Measurements from ENCODE around the gene UBE2E3. TPM values are rescaled to one million over a fixed set of nuclear protein-coding genes. Genes with fewer than 3 reads are reported as not detected.

Gene UBE2E3
- total RNA-seq, 1 donor from 2014 or later: 237 TPM

GRCh38 chr2:181105562-181105961, 125.2 kb downstream of the UBE2E3 start:
- peaks cover 4% of the 10 kb centered on the region for H3K4me1 Mint-ChIP-seq (ENCODE audit: unreplicated experiment)
- no peaks in the 10 kb centered on the region for H3K27me3 Mint-ChIP-seq (ENCODE audit: unreplicated experiment)
- H3K36me3 Mint-ChIP-seq (ENCODE audit: low read depth, unreplicated experiment): no peaks in the 10 kb centered on the region
- H3K4me3 Mint-ChIP-seq (ENCODE audit: unreplicated experiment): no peak overlapping the region
- no peaks in the 10 kb centered on the region for H3K9me3 Mint-ChIP-seq (ENCODE audit: unreplicated experiment)
- H3K27ac Mint-ChIP-seq (ENCODE audit: unreplicated experiment): no peak overlapping the region
- TF ChIP-seq CTCF (IDR thresholded peaks at IDR 0.05; ENCODE audit: unreplicated experiment): no peak
- DNase-seq (ENCODE audit: low spot score): no peak

GRCh38 chr2:181106229-181106628, 125.8 kb downstream of the UBE2E3 start:
- Mint-ChIP-seq H3K27me3 (ENCODE audit: unreplicated experiment) (no peaks in the 10 kb centered on the region), H3K36me3 (ENCODE audit: low read depth, unreplicated experiment) (no peaks in the 10 kb centered on the region), H3K4me3 (ENCODE audit: unreplicated experiment) (no peak overlapping the region), H3K9me3 (ENCODE audit: unreplicated experiment) (no peaks in the 10 kb centered on the region), H3K4me1 (ENCODE audit: unreplicated experiment) (peaks cover 4% of the 10 kb centered on the region), H3K27ac (ENCODE audit: unreplicated experiment) (no peak overlapping the region)
- DNase-seq (ENCODE audit: low spot score): no peak
- TF ChIP-seq CTCF (IDR thresholded peaks at IDR 0.05; ENCODE audit: unreplicated experiment): no peak

- DNase-seq (ENCODE audit: low spot score): no peak
- Mint-ChIP-seq H3K27me3 (ENCODE audit: unreplicated experiment) (no peaks in the 10 kb centered on the region), H3K4me3 (ENCODE audit: unreplicated experiment) (no peak overlapping the region), H3K4me1 (ENCODE audit: unreplicated experiment) (peaks cover 4% of the 10 kb centered on the region), H3K36me3 (ENCODE audit: low read depth, unreplicated experiment) (no peaks in the 10 kb centered on the region), H3K9me3 (ENCODE audit: unreplicated experiment) (no peaks in the 10 kb centered on the region), H3K27ac (ENCODE audit: unreplicated experiment) (no peak overlapping the region)
- no peak for TF ChIP-seq CTCF (IDR thresholded peaks at IDR 0.05; ENCODE audit: unreplicated experiment)
Observed at GRCh38 chr2:181106789-181107627, 126.6 kb downstream of the UBE2E3 start.

GRCh38 chr2:181107628-181107945, 127.2 kb downstream of the UBE2E3 start:
- Mint-ChIP-seq H3K4me1 (ENCODE audit: unreplicated experiment) (peaks cover 4% of the 10 kb centered on the region), H3K27ac (ENCODE audit: unreplicated experiment) (no peak overlapping the region), H3K9me3 (ENCODE audit: unreplicated experiment) (no peaks in the 10 kb centered on the region), H3K4me3 (ENCODE audit: unreplicated experiment) (no peak overlapping the region), H3K36me3 (ENCODE audit: low read depth, unreplicated experiment) (no peaks in the 10 kb centered on the region), H3K27me3 (ENCODE audit: unreplicated experiment) (no peaks in the 10 kb centered on the region)
- TF ChIP-seq CTCF (IDR thresholded peaks at IDR 0.05; ENCODE audit: unreplicated experiment): no peak
- DNase-seq (ENCODE audit: low spot score): no peak

- no peak for DNase-seq (ENCODE audit: low spot score)
- Mint-ChIP-seq H3K36me3 (ENCODE audit: low read depth, unreplicated experiment) (no peaks in the 10 kb centered on the region), H3K27ac (ENCODE audit: unreplicated experiment) (no peak overlapping the region), H3K27me3 (ENCODE audit: unreplicated experiment) (no peaks in the 10 kb centered on the region), H3K9me3 (ENCODE audit: unreplicated experiment) (no peaks in the 10 kb centered on the region), H3K4me3 (ENCODE audit: unreplicated experiment) (no peak overlapping the region), H3K4me1 (ENCODE audit: unreplicated experiment) (peaks cover 4% of the 10 kb centered on the region)
- no peak for TF ChIP-seq CTCF (IDR thresholded peaks at IDR 0.05; ENCODE audit: unreplicated experiment)
Observed at GRCh38 chr2:181111059-181111458, 130.7 kb downstream of the UBE2E3 start.

All from endothelial cell (in vitro differentiated cells).